ENCODE results near the gene FOXN1.
A peak's percentile ranks its signal among the peaks of the same experiment; 100 is the strongest.

The FOXN1 gene

DNA sequence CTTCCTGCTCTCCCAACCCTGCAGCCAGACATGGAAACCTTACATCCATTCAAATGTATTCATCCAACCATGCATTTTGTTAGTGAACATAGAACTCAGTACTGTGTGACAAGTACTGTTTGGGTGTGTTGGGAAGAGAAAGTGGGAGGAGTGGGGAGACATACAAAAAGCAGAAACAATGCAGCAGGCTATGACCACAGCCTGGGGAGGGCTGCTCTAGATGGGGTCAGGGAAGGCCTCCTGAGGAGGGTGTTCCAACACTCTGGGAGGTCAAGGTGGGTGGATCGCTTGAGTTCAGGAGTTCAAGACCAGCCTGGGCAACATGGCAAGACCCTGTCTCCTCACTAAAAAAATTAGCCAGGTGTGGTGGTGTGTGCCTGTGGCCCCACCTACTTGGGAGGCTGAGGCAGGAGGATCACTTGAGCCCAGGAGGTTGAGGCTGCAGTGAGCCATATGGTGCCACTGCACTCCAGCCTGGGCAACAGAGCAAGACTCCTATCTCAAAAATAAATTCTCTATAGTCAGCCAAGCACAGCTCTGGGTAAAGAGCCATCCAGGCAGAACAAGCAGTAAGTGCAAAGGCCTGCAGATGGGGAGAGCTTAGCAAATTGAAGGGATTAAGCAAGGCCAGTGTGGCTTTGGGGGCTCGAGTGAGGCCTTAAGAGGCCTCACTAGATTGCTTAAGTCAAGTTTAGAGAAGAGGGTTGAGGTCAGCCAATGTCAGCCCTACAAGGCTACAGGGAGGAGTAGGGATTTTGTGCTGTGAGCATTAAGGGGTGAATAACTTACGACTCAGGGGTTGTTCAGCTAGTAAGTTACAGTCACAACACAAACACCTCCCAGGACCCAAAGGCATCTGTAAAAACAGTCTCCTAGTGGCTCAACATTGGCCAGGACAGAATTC lies 27.2 kb upstream of the FOXN1 start:
- DNase-seq (ENCODE audit: low spot score): no peak

DNA sequence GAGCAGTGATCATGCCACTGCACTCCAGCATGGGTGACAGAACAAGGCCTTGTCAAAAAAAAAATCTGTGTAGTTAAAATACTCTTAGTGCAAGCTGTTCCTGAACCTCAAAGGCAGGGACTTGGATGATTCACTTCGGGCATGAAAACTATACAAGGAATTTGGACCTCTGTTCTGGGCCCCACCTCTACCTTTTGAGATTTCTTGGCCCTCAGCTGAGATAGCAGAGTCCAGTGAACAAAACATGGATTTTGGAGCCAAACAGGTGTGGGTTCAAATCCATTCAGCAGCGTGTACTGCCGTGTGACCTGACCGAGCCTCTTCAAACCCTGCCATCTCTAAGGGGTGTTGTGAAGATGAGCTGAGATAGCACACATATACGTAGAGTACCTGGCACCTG lies 25.9 kb upstream of the FOXN1 start:
- DNase-seq (ENCODE audit: low spot score): no peak

DNA sequence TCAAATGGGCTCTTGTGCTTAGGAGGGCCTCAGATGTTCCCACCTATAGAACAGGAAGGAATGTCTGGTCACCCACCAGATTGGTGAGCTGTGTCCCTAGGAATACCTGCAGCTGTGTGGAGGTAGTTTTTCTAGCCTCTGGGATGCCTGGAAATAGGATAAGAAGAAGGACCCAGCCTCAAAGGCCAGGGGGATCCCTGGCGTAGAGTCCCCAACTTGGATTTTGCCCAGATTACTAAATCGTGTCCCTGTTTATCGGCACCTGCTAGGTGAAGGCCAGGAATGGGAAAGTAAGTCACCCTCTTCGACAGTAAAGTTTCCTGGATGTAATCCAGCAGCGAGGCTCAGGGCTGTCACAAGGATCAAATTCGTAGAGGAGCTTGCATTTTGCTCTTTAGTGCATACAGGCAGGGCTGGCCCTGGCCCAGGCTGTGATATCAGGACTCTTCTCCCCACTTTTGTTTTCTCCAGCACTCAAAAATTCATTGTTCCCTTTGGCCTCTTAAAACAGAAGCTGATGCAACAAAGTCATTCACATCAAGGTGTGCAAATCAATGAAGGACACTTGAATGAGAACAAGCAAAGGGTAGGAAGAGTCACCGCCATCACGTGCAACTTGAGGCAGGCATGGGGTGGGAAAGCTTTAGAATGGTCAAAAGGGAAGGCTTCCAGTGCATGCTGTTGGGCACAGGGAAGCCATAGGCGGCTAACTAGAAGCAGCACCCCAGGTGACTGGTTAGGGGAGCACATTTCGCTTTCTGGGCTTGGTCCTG lies 25.2 kb upstream of the FOXN1 start:
- no peak for DNase-seq (ENCODE audit: low spot score)

DNA sequence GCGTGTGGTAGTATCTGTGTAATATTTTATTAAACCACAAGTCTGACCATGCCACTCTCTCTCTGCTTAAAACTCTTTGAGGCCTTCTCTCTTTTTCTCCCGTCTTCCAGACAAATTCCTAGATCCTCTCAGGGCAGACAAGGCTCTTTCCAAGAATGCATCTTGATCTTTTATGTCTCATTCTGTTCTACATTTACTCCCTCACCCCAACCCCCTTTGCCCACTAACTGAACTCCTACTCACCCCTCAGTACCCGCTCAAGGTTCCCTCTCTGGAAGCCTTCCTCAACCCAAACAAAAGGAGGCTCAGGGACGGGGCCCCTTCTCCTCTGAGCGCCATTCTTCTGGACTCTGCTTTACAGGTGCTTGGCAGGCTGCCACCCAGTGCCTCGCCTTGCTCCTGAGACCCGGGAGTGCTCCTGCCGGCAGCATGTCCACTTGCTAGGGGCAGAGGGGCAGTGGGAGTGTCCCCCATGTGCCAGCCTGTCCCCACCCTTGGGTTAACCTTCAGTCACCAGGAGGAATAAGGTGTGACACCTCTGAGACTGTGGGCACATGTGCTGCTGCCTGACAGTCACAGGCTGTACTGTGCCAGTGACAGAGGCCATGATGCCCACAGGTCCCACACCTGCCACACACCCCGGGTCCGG lies 23.5 kb upstream of the FOXN1 start:
- DNase-seq (ENCODE audit: low spot score): no peak

DNA sequence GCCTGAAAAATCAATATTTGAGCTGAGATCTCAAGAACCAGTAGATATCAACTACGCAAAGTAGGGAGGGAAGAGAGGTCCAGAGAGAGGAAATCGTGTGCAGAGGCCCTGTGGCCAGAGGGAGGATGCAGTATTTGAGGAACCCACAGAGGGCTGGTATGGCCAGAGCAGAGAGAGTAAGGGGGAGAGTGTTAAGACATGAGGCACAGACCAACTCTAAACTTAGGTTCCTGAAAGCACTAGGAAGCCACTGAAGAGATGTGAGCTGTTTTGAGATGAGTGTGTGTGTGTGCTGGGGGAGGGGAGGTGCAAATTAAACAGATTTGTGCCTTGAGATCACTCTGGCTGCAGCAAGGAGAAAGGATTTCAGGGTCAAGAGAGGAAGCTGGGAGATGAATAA lies 21.9 kb upstream of the FOXN1 start:
- no peak for DNase-seq (ENCODE audit: low spot score)

DNA sequence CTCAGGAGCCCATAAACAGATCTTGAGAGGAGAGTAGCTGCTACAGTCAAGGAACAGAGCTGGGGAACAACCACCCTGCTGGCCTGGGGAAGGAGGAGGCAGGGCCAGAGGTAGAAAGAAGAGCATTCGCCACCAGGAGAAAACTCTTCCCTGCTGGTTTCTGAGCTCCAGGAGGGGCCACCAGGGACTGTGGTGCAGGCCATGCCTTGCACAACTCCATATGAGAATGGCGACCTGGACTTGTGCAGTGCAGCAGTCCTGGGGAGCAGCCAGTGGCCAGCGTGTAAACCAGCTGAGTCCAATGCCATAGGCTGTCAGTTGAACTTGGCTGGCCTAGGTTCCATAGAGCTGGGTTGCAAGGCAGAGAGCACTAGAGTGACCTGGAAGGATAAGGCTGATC lies 21.1 kb upstream of the FOXN1 start:
- no peak for DNase-seq (ENCODE audit: low spot score)

DNA sequence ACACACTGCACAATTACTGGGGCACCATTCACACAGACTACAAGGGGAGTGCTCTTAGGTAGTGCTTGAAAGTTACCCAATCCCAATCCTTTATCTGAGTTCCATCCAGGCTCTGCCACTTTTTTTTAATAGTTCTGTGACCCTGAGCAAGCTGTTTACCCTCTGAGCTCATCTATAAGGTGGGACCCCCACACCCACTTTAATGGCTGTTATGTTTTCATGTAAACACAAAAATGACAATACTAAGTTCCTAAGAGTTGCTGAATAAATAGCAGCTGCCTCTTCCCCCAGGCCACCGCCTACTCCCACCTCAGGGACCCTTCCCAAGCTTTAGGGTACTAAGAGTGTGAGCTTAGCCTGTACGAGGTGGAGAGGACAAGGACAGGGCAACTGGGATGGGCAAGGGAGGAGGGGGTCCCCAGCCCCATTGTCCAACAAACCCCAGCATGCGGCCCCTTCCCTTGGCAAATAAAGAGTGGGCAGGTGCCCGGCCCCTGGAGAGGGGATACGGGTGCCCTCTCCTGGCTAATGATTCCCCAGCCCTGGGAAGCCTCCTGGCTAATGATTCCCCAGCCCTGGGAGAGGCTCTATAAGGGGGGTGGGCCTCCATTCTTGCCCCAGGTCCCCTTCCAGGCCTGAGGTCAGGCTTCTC lies 18.1 kb upstream of the FOXN1 start:
- no peak for DNase-seq (ENCODE audit: low spot score)

DNA sequence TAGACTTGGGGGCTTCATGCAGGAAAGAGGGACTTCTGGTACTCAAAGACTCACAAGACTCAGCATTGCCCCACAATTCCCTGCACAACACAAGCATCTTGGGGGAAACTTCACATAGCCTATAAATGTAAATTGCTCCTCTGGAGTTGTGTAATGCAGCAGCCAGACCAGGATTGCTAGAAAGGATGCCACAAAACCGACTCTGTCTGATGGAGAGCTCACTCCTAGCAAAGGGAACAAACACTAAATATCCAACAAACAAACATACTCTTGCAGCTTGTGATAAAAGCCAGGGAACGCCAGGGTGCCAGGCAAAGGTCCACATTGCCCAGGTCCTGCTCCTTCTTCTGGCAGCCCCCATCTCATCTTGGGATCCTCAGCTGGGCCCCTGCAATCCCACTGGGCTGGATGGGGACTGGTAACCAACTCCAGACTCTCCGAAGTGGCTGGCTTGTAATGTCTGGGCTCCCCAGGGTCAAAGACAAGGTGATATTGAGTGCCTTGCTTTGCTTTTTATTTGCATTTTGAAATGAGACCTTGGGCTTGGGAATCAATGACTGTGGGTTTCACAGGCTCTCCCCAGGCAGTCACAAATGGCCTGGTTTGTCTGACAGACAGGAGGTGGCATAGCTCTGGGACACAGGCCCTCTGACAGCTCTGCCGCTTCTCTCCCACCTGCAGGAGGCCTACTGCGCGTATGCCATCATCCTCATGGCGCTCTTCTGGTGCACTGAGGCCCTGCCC lies 17.4 kb upstream of the FOXN1 start:
- DNase-seq (ENCODE audit: low spot score): no peak

DNA sequence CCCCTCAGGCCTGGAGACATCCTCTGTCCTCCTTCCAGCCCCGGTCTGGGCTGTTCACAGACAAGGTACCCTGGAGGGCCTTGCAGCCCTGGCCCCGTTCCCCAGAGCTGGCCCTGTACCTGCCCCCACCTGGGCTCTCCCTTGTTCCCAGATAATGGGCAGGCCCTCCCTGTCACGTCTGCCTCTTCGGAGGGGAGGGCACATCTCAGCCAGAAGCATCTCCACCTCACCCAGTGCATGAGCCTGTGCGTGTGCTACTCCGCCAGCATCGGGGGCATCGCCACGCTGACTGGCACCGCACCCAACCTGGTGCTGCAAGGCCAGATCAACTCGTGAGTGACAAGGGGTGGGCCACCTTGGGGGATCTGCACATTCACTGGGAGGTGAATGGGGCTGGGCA lies 14.9 kb upstream of the FOXN1 start:
- no peak for DNase-seq (ENCODE audit: low spot score)

DNA sequence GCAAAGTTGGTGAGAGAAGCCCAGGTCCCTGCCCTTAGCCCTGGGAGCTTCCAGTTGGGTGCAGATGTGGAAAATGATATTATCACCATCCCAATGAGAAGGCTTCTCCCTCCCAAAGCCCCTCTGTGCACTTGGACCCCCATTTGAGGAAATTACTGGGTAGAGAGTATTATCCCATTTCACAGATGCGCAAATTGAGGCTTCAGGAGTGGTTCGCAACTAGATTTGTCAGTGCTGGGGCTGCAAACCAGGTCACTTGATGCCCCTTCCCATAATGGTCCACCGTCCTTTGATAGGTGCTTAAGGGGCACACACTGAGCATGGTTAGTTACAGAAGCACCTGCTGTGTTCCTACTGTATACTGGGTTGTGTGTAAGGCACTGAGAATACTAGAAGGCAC lies 14.3 kb upstream of the FOXN1 start:
- no peak for DNase-seq (ENCODE audit: low spot score)

DNA sequence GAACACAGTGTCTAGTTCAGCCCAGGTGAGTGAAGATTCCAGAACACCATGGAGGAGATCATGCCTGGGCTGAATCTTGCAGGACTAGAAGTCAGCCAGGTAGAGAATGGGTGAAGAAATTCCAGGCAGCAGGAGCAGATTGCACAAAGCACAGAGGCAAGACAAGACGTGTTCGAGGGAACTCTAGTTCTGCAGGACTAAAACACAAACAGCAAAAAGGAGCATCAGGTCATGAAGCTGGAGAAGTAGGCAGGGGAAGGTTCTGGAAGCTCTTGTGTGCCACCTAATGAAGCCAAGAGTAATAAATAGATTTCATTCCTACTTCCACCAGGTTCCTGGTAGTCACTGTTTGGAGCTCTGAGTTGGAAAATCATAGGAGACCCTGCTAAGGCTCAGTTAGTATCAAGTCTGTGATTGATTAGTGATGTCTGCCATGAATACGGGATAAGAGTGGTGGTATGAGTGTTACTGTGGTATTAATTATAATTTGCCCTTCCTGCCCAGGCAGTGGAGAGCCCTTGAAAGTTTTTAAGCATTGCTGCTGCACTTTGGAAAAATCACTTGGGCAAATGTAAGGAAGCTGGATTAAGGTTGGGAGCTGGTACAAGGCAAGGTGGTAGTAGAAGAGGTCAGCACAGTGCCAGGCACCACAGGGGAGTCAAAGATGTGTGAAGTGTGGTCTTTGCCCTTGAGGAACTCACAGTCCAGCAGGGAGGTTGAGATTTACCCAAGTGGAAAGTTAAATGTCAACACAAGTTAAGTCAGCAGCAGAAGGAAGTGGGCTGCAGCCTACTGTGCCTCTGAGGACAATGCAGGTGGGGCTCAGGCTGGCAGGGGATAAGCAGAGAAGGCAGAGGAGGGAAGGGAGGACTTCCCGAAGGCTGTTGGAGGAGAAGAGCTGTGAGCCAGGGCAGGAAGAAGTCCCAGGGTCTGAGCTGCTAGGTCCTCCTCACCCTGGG lies 13.5 kb upstream of the FOXN1 start:
- no peak for DNase-seq (ENCODE audit: low spot score)

DNA sequence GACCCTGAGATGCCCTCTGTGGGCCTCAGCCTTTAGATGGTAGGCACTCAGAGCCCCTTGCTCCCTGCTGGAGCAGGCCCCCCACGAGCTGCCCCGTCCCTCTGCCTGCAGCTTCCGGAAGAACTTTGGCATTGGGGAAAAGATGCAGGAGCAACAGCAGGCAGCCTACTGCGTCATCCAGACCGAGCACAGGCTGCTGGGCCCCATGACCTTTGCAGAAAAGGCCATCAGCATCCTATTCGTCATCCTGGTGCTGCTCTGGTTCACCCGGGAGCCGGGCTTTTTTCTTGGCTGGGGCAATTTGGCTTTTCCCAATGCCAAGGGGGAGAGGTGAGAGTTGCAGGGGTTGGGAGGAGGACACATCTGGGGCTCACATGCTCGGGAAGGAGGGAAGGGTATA lies 12.7 kb upstream of the FOXN1 start:
- no peak for DNase-seq (ENCODE audit: low spot score)

DNA sequence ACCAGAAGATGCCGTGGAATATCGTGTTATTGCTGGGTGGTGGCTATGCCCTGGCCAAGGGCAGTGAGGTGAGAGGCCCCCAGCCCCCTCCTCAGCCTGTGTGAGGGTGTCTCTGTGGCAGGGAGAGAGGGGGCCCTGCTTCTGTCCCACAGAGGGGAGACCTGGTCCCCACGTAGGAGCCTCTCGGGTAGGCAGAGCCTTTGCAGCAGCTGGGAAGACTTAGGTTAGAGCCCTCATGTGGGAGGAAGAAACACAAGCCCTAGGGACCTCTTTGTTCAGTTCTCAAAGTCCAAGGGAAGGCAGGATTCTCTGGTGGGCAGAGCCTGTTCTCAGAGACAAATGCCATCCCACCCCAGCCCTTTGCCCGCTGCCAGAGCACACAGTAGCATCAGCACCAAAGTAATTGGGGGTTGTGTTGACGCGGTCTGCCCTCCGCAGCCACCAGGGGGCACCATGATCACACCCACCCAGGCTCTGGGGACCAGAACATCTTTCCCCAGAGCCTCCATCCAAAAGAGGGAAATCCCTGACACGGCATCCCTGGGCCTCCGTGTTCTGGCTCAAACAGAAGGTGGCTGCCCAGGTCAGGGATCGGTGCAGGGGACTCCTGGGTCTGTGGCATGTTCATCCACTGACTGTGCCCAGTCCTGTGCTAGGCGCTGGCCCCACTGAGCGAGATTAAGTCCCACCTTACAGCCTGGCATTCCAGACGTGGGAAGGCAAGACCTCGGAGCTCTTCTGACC lies 11.5 kb upstream of the FOXN1 start:
- peak; percentile 95 for DNase-seq (ENCODE audit: low spot score)

DNA sequence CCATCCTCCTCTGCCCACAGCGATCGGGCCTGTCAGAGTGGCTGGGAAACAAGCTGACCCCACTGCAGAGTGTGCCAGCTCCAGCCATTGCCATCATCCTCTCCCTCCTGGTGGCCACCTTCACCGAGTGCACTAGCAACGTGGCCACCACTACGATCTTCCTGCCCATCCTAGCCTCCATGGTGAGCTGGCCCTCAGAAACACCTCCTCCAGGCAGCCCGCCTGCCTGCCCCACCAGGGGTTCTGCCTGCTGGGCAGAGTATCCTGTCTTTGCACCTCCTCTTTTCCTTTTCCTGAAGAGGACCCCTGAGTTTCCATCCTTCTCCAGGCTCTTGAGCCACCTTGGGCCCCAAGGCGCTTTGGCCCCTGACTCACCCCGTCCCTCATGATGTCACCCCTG lies 10.5 kb upstream of the FOXN1 start:
- DNase-seq (ENCODE audit: low spot score): no peak

DNA sequence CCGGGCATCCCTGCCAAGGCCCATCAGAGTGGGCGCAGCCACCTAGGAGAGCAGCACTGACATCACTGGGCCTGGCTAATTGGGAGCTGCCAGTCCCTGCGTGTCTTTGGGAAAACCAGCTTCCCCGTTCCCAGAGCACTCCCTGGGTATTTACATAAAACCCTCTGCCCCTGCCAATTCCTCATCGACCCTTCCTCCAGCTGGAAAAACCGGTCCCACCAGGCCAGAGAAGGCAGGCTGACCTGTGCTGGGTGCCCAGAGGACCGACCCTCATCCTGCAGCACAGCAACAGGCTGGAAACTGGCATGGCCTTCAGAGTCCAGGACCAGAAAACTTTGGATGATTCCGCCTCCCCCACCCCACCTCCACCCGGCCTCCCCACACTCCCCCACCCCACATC lies 8.2 kb upstream of the FOXN1 start:
- DNase-seq (ENCODE audit: low spot score): no peak

DNA sequence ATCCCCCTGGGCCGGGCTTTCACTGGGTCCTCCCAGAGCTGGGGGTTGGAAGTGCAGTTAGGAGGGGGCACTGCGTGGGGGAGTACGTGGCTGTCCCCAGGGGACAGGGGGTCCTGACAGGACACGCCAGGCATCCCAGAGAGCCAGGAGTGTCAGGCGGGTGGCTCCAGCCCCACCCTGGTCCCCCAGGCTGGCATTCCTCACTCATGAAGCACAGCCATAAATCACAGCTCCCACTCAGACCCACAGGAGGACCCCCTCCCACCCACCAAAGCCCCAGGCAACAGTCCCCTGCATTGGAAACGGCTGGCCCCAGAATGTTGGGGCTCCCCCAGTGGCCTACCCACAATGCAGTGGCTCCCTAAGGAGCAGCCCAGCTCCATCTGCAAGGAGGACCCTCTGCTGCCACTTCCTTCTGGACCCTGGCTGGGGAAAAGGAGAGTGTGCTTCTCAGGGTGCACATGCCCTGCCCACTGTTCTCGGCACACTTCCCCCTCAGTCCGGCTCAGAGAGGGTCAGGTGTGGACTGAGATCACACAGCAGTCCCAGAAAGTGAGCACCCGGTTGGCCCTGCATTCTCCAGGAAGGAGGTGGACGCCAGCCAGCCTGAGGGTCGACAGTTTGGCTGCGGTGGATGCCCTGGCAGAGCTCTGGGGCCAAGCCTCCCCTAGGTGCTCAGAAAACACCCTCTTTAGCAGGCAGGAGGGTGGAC lies 7.3 kb upstream of the FOXN1 start:
- DNase-seq (ENCODE audit: low spot score): no peak

DNA sequence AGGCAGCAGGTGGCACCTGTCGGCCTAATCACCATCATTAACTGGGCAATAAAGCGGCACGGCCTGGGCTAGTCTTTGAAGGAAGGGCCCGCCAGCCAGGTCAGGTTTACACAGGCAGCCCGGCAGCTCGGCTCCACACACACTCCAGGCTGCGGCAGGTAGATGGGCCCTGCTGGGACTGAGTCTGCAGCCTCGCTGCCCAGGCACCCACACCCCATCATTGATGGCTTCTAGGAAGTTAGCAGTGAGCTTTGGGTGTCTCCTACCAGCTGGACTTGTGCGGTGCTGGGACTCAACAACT lies 6.8 kb upstream of the FOXN1 start:
- no peak for DNase-seq (ENCODE audit: low spot score)

DNA sequence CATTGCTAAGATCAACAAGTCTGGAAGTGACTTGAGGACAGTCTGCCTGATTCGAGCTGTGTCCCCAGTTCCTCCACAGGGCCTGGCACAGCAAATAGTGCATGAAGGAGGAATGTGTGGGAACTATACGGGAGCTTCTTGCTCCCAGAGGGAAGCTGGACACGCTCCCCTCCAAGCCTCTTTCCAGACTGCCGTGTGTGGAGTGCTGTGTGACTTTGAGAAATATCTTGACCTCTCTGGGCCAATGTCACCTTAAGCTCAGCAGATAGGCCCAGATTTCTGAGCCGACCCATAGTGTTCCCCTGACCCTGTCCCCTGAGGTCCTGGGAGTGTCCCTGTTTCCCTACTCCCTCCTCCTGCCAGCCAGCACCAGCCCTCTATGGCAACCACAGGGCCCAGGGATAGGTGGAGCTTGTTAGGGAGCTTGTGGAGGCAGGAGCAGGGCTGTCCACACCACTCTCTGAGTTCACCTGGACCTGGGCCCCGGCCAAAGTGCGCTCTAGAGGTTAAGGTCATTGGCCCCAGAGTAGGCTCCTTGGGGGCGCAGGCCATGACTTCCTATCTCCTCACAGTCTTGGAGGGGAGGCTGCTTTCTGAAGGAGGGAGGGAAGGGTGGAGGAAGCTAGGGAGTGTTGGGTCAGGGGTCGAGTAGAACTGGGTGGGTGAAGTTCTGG lies 6.3 kb upstream of the FOXN1 start:
- DNase-seq (ENCODE audit: low spot score): no peak

Data from GM03348 (cell line).